ENCODE measurements around the gene SMAGP.

The SMAGP gene

GRCh38 chr12:51205350-51205749 is 64.9 kb downstream of the SMAGP start:
- Histone ChIP-seq H3K27ac (ENCODE audit: low read depth, low read length) (no peak overlapping the region), H3K9ac (ENCODE audit: low read length) (no peak overlapping the region), H3K4me1 (ENCODE audit: control insufficient read depth, insufficient read depth, low read length) (no peaks in the 10 kb centered on the region), H3K4me3 (ENCODE audit: low read depth, low read length) (no peak overlapping the region), H3K9me3 (ENCODE audit: control insufficient read depth, insufficient read depth, low read depth, low read length) (no peaks in the 10 kb centered on the region), H3K36me3 (ENCODE audit: control insufficient read depth, insufficient read depth, low read length) (peaks cover 3% of the 10 kb centered on the region), H3K27me3 (ENCODE audit: control insufficient read depth, insufficient read depth, low read length) (no peaks in the 10 kb centered on the region)

GRCh38 chr12:51202718-51203117 is 67.5 kb downstream of the SMAGP start:
- H3K4me1 ChIP-seq (ENCODE audit: control insufficient read depth, insufficient read depth, low read length), result no peaks in the 10 kb centered on the region
- H3K27ac ChIP-seq (ENCODE audit: low read depth, low read length), result no peak overlapping the region
- H3K9me3 ChIP-seq (ENCODE audit: control insufficient read depth, insufficient read depth, low read depth, low read length), result no peaks in the 10 kb centered on the region
- peaks cover 3% of the 10 kb centered on the region; the same call in 1 of the 2 replicates for H3K36me3 ChIP-seq (ENCODE audit: control insufficient read depth, insufficient read depth, low read length)
- H3K4me3 ChIP-seq (ENCODE audit: low read depth, low read length), result no peak overlapping the region
- no peaks in the 10 kb centered on the region for H3K27me3 ChIP-seq (ENCODE audit: control insufficient read depth, insufficient read depth, low read length)
- H3K9ac ChIP-seq (ENCODE audit: low read length), result no peak overlapping the region

- no peaks in the 10 kb centered on the region for H3K27me3 ChIP-seq (ENCODE audit: control insufficient read depth, insufficient read depth, low read length)
- peaks cover 7% of the 10 kb centered on the region; the same call in 1 of the 2 replicates for H3K36me3 ChIP-seq (ENCODE audit: control insufficient read depth, insufficient read depth, low read length)
- H3K4me3 ChIP-seq (ENCODE audit: low read depth, low read length), result no peak overlapping the region
- H3K4me1 ChIP-seq (ENCODE audit: control insufficient read depth, insufficient read depth, low read length), result no peaks in the 10 kb centered on the region
- no peak overlapping the region for H3K27ac ChIP-seq (ENCODE audit: low read depth, low read length)
- no peaks in the 10 kb centered on the region for H3K9me3 ChIP-seq (ENCODE audit: control insufficient read depth, insufficient read depth, low read depth, low read length)
- no peak overlapping the region for H3K9ac ChIP-seq (ENCODE audit: low read length)
Observed at GRCh38 chr12:51200806-51201205, 69.4 kb downstream of the SMAGP start.

GRCh38 chr12:51200156-51200555 is 70.1 kb downstream of the SMAGP start:
- Histone ChIP-seq H3K9ac (ENCODE audit: low read length) (peak overlapping the region; percentile 5), H3K36me3 (ENCODE audit: control insufficient read depth, insufficient read depth, low read length) (peaks cover 7% of the 10 kb centered on the region; the same call in 1 of the 2 replicates), H3K27ac (ENCODE audit: low read depth, low read length) (no peak overlapping the region), H3K27me3 (ENCODE audit: control insufficient read depth, insufficient read depth, low read length) (no peaks in the 10 kb centered on the region), H3K9me3 (ENCODE audit: control insufficient read depth, insufficient read depth, low read depth, low read length) (no peaks in the 10 kb centered on the region), H3K4me3 (ENCODE audit: low read depth, low read length) (no peak overlapping the region), H3K4me1 (ENCODE audit: control insufficient read depth, insufficient read depth, low read length) (no peaks in the 10 kb centered on the region)

- no peak overlapping the region for H3K9ac ChIP-seq (ENCODE audit: low read length)
- H3K4me3 ChIP-seq (ENCODE audit: low read depth, low read length), result no peak overlapping the region
- H3K4me1 ChIP-seq (ENCODE audit: control insufficient read depth, insufficient read depth, low read length), result no peaks in the 10 kb centered on the region
- peaks cover 7% of the 10 kb centered on the region; the same call in 1 of the 2 replicates for H3K36me3 ChIP-seq (ENCODE audit: control insufficient read depth, insufficient read depth, low read length)
- no peaks in the 10 kb centered on the region for H3K9me3 ChIP-seq (ENCODE audit: control insufficient read depth, insufficient read depth, low read depth, low read length)
- no peaks in the 10 kb centered on the region for H3K27me3 ChIP-seq (ENCODE audit: control insufficient read depth, insufficient read depth, low read length)
- H3K27ac ChIP-seq (ENCODE audit: low read depth, low read length), result no peak overlapping the region
Observed at GRCh38 chr12:51199366-51199945, 70.8 kb downstream of the SMAGP start.

GRCh38 chr12:51198568-51199365 is 71.4 kb downstream of the SMAGP start:
- Histone ChIP-seq H3K9me3 (ENCODE audit: control insufficient read depth, insufficient read depth, low read depth, low read length) (no peaks in the 10 kb centered on the region), H3K36me3 (ENCODE audit: control insufficient read depth, insufficient read depth, low read length) (peaks cover 5% of the 10 kb centered on the region; the same call in 1 of the 2 replicates), H3K27ac (ENCODE audit: low read depth, low read length) (no peak overlapping the region), H3K9ac (ENCODE audit: low read length) (no peak overlapping the region), H3K4me3 (ENCODE audit: low read depth, low read length) (no peak overlapping the region), H3K4me1 (ENCODE audit: control insufficient read depth, insufficient read depth, low read length) (no peaks in the 10 kb centered on the region), H3K27me3 (ENCODE audit: control insufficient read depth, insufficient read depth, low read length) (no peaks in the 10 kb centered on the region)

GRCh38 chr12:51197736-51198567 is 72.3 kb downstream of the SMAGP start:
- no peaks in the 10 kb centered on the region for H3K27me3 ChIP-seq (ENCODE audit: control insufficient read depth, insufficient read depth, low read length)
- no peaks in the 10 kb centered on the region for H3K4me1 ChIP-seq (ENCODE audit: control insufficient read depth, insufficient read depth, low read length)
- H3K4me3 ChIP-seq (ENCODE audit: low read depth, low read length), result no peak overlapping the region
- no peak overlapping the region for H3K9ac ChIP-seq (ENCODE audit: low read length)
- no peaks in the 10 kb centered on the region for H3K9me3 ChIP-seq (ENCODE audit: control insufficient read depth, insufficient read depth, low read depth, low read length)
- H3K36me3 ChIP-seq (ENCODE audit: control insufficient read depth, insufficient read depth, low read length), result 0 out of 2 replicates have a peak, but pooled peaks cover 4% of the 10 kb centered on the region
- no peak overlapping the region for H3K27ac ChIP-seq (ENCODE audit: low read depth, low read length)

GRCh38 chr12:51196547-51196946 is 73.7 kb downstream of the SMAGP start:
- no peaks in the 10 kb centered on the region for H3K4me1 ChIP-seq (ENCODE audit: control insufficient read depth, insufficient read depth, low read length)
- no peaks in the 10 kb centered on the region for H3K9me3 ChIP-seq (ENCODE audit: control insufficient read depth, insufficient read depth, low read depth, low read length)
- H3K27ac ChIP-seq (ENCODE audit: low read depth, low read length), result no peak overlapping the region
- no peak overlapping the region for H3K4me3 ChIP-seq (ENCODE audit: low read depth, low read length)
- H3K9ac ChIP-seq (ENCODE audit: low read length), result no peak overlapping the region
- H3K27me3 ChIP-seq (ENCODE audit: control insufficient read depth, insufficient read depth, low read length), result no peaks in the 10 kb centered on the region
- H3K36me3 ChIP-seq (ENCODE audit: control insufficient read depth, insufficient read depth, low read length), result 0 out of 2 replicates have a peak, but pooled peaks cover 4% of the 10 kb centered on the region

GRCh38 chr12:51195841-51196240 is 74.4 kb downstream of the SMAGP start:
- no peaks in the 10 kb centered on the region for H3K27me3 ChIP-seq (ENCODE audit: control insufficient read depth, insufficient read depth, low read length)
- no peak overlapping the region for H3K4me3 ChIP-seq (ENCODE audit: low read depth, low read length)
- no peak overlapping the region for H3K27ac ChIP-seq (ENCODE audit: low read depth, low read length)
- no peaks in the 10 kb centered on the region for H3K9me3 ChIP-seq (ENCODE audit: control insufficient read depth, insufficient read depth, low read depth, low read length)
- 0 out of 2 replicates have a peak, but pooled peaks cover 4% of the 10 kb centered on the region for H3K36me3 ChIP-seq (ENCODE audit: control insufficient read depth, insufficient read depth, low read length)
- no peak overlapping the region for H3K9ac ChIP-seq (ENCODE audit: low read length)
- H3K4me1 ChIP-seq (ENCODE audit: control insufficient read depth, insufficient read depth, low read length), result no peaks in the 10 kb centered on the region

Measured in HUES6 (cell line).